Stomach smooth muscle (tissue), 2 donors: Measurements from ENCODE around the gene ENAM.
"Not testable (repeated sequence)": the region's sequence is repeated elsewhere in the genome, so short reads cannot be mapped to it uniquely, and the experiment has no call there.

ENCODE experiments used
- H3K27ac ChIP-seq: one replicate; pipeline ENCODE4 v1.7.0; 2013; ENCODE audit warnings: mild to moderate bottlenecking, low read length, inconsistent platforms
- H3K27me3 ChIP-seq, 2 donors: one replicate each; pipeline ENCODE4 v1.7.0; 2013; ENCODE audit warnings: low read length in 2 of 2; ENCODE audit not compliant: insufficient read depth in 2 of 2, control insufficient read depth in 1 of 2
- H3K36me3 ChIP-seq, 2 donors: one replicate each; pipeline ENCODE4 v1.7.0; 2013; ENCODE audit warnings: low read length in 2 of 2; ENCODE audit not compliant: control insufficient read depth in 2 of 2, insufficient read depth in 2 of 2
- H3K4me1 ChIP-seq: one replicate; pipeline ENCODE4 v1.7.0; 2013; ENCODE audit warnings: low read length; ENCODE audit not compliant: control insufficient read depth, insufficient read depth
- H3K4me3 ChIP-seq, 2 donors: one replicate each; pipeline ENCODE4 v1.7.0; 2013; ENCODE audit warnings: low read length in 2 of 2
- H3K9ac ChIP-seq, 2 donors: one replicate each; pipeline ENCODE4 v1.7.0; 2013; ENCODE audit warnings: low read length in 2 of 2, mild to moderate bottlenecking in 1 of 2
- H3K9me3 ChIP-seq, 2 donors: one replicate each; pipeline ENCODE4 v1.7.0; 2013; ENCODE audit warnings: low read length in 2 of 2; ENCODE audit not compliant: control insufficient read depth in 2 of 2
- donor health status: healthy.
- donor health status: Pancreatic carcinoma.

Gene ENAM

GRCh38 chr4:70680934-70681333 is 52.4 kb downstream of the ENAM start:
- no peak overlapping the region for H3K9ac ChIP-seq
- no peaks in the 10 kb centered on the region for H3K27me3 ChIP-seq
- H3K9me3 ChIP-seq, result no peaks in the 10 kb centered on the region
- no peak overlapping the region for H3K27ac ChIP-seq
- H3K4me3 ChIP-seq, result no peak overlapping the region
- H3K4me1 ChIP-seq, result no peaks in the 10 kb centered on the region
- no peaks in the 10 kb centered on the region for H3K36me3 ChIP-seq

- H3K9ac ChIP-seq, result no peak overlapping the region
These were observed 53.2 kb downstream of the ENAM start for GRCh38 chr4:70681704-70682103.

GRCh38 chr4:70682142-70682541 is 53.6 kb downstream of the ENAM start:
- not testable (repeated sequence) for H3K4me1 ChIP-seq, H3K9ac ChIP-seq, H3K4me3 ChIP-seq, H3K27ac ChIP-seq, H3K36me3 ChIP-seq, H3K27me3 ChIP-seq, H3K9me3 ChIP-seq

More at GRCh38 chr4:70681704-70682103, 53.2 kb downstream of the ENAM start:
- Histone ChIP-seq H3K4me1 (no peaks in the 10 kb centered on the region), H3K27ac (no peak overlapping the region), H3K27me3 (no peaks in the 10 kb centered on the region), H3K4me3 (no peak overlapping the region), H3K9me3 (no peaks in the 10 kb centered on the region), H3K36me3 (no peaks in the 10 kb centered on the region)

GRCh38 chr4:70687392-70687791 is 58.8 kb downstream of the ENAM start:
- Histone ChIP-seq H3K4me1 (peaks cover 18% of the 10 kb centered on the region), H3K4me3 (peak overlapping the region; percentile 69 to 100), H3K27ac (peak overlapping the region; percentile 97), H3K9ac (peak overlapping the region; percentile 96 to 99), H3K9me3 (no peaks in the 10 kb centered on the region), H3K27me3 (no peaks in the 10 kb centered on the region), H3K36me3 (no peaks in the 10 kb centered on the region)

GRCh38 chr4:70687821-70688794 is 59.6 kb downstream of the ENAM start, which contains the start of gene UTP3:
Gene UTP3 (plus strand): TSS chr4:70688532. CDS start chr4:70688678, 146 bp downstream.
- no peaks in the 10 kb centered on the region for H3K36me3 ChIP-seq
- no peaks in the 10 kb centered on the region for H3K27me3 ChIP-seq
- no peaks in the 10 kb centered on the region for H3K9me3 ChIP-seq
- peak within 1 kb of the TSS; percentile 98 to 100 for H3K4me3 ChIP-seq
- peak within 1 kb of the TSS; percentile 97 for H3K27ac ChIP-seq
- H3K4me1 ChIP-seq, result peaks cover 18% of the 10 kb centered on the region
- H3K9ac ChIP-seq, result peak within 1 kb of the TSS; percentile 96 to 99

GRCh38 chr4:70688795-70689231 is 60.3 kb downstream of the ENAM start:
- Histone ChIP-seq H3K9ac (peak overlapping the region; percentile 96 to 99), H3K4me1 (peaks cover 18% of the 10 kb centered on the region), H3K27ac (peak overlapping the region; percentile 97), H3K4me3 (peak overlapping the region; percentile 98 to 100), H3K9me3 (no peaks in the 10 kb centered on the region), H3K36me3 (no peaks in the 10 kb centered on the region), H3K27me3 (no peaks in the 10 kb centered on the region)

GRCh38 chr4:70691661-70692060 is 63.1 kb downstream of the ENAM start:
- Histone ChIP-seq H3K4me1 (peaks cover 18% of the 10 kb centered on the region), H3K9me3 (no peaks in the 10 kb centered on the region), H3K9ac (no peak overlapping the region), H3K4me3 (no peak overlapping the region), H3K27ac (no peak overlapping the region), H3K36me3 (no peaks in the 10 kb centered on the region), H3K27me3 (no peaks in the 10 kb centered on the region)

- H3K27me3 ChIP-seq, H3K27ac ChIP-seq, H3K9ac ChIP-seq, H3K36me3 ChIP-seq, H3K9me3 ChIP-seq, H3K4me3 ChIP-seq, H3K4me1 ChIP-seq: not testable (repeated sequence)
These were observed 66.1 kb downstream of the ENAM start for GRCh38 chr4:70694633-70695032.
